HL-60 (cell line): ENCODE measurements around the gene KLK6.

ENCODE experiments used
- DNase-seq, 2 experiments: peaks; one replicate each; pipeline ENCODE4 v3.0.0-alpha.2; 2010 to 2020; ENCODE audit warnings: low read depth in 1 of 2, low spot score in 1 of 2
- H3K27ac ChIP-seq: fragments of 250-450 bp; sonication (Bioruptor Pico); replicated peaks from 2 replicates; pipeline ENCODE4 v1.5.1; 2020; ENCODE audit warnings: mild to moderate bottlenecking, moderate library complexity
- H3K27me3 ChIP-seq: fragments of 250-450 bp; sonication (Bioruptor Pico); 2 replicates; pipeline ENCODE4 v1.5.1; 2021; ENCODE audit warnings: mild to moderate bottlenecking, moderate library complexity; ENCODE audit not compliant: insufficient read depth, poor library complexity, severe bottlenecking
- H3K4me3 ChIP-seq: replicated peaks from 2 replicates; pipeline ENCODE4 v1.5.1; 2011; ENCODE audit warnings: mild to moderate bottlenecking, control low read depth, low read length; ENCODE audit not compliant: insufficient read depth
- GABPA ChIP-seq: IDR thresholded peaks from 2 replicates; pipeline ENCODE4 v1.6.1; 2012; ENCODE audit warnings: low read depth
- POLR2AphosphoS5 ChIP-seq: IDR thresholded peaks from 2 replicates; pipeline ENCODE4 v1.6.1; 2012; ENCODE audit warnings: low read depth
- REST ChIP-seq: IDR thresholded peaks from 2 replicates; pipeline ENCODE4 v1.6.1; 2012; ENCODE audit warnings: low read depth; ENCODE audit not compliant: insufficient replicate concordance
- SPI1 ChIP-seq: IDR thresholded peaks from 2 replicates; pipeline ENCODE4 v1.6.1; 2012; ENCODE audit warnings: low read depth, mild to moderate bottlenecking, borderline replicate concordance
- TF ChIP-seq, protein P1 (sequence below): IDR thresholded peaks from one replicate; pipeline ENCODE4 v1.5.1; 2011; ENCODE audit warnings: low read length, control low read depth, inconsistent platforms; ENCODE audit not compliant: insufficient read depth

The KLK6 gene

DNA sequence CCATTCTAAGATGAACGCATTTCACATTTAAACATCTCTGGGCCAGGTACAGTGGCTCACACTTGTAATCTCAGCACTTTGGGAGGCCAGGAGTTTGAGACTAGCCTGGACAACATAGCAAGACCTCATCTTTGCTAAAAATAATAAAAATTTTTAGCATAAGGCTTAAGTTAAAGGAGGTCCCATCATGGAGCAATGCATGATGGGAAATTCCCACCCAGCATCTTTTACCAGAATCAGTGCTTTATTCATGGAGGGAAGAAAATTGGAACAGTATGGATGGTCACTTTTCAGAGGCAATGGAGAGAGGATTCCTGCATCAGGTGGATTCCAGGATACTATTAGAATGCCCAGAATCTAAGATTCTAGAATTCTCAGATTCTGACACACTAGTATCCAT lies 35.9 kb upstream of the KLK6 start:
- no peak for DNase-seq
- TF ChIP-seq POLR2AphosphoS5, result no peak
- no peak for TF ChIP-seq SPI1
- no peak for TF ChIP-seq GABPA
- TF ChIP-seq, protein P1, sequence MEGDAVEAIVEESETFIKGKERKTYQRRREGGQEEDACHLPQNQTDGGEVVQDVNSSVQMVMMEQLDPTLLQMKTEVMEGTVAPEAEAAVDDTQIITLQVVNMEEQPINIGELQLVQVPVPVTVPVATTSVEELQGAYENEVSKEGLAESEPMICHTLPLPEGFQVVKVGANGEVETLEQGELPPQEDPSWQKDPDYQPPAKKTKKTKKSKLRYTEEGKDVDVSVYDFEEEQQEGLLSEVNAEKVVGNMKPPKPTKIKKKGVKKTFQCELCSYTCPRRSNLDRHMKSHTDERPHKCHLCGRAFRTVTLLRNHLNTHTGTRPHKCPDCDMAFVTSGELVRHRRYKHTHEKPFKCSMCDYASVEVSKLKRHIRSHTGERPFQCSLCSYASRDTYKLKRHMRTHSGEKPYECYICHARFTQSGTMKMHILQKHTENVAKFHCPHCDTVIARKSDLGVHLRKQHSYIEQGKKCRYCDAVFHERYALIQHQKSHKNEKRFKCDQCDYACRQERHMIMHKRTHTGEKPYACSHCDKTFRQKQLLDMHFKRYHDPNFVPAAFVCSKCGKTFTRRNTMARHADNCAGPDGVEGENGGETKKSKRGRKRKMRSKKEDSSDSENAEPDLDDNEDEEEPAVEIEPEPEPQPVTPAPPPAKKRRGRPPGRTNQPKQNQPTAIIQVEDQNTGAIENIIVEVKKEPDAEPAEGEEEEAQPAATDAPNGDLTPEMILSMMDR, result no peak
- TF ChIP-seq REST, result no peak
- H3K27me3 ChIP-seq, result peaks cover 5% of the 10 kb centered on the region

GRCh38 chr19:51003316-51003715 lies 33.9 kb upstream of the KLK6 start:
- DNase-seq, result no peak
- no peak overlapping the region for H3K4me3 ChIP-seq
- peaks cover 5% of the 10 kb centered on the region for H3K27me3 ChIP-seq
- no peak overlapping the region for H3K27ac ChIP-seq
- TF ChIP-seq SPI1 (no peak), REST (no peak), GABPA (no peak), POLR2AphosphoS5 (no peak)
- TF ChIP-seq, protein P1, result no peak

More for the DNA sequence above, 35.9 kb upstream of the KLK6 start:
- H3K4me3 ChIP-seq, result no peak overlapping the region
- H3K27ac ChIP-seq, result no peak overlapping the region

GRCh38 chr19:51002542-51003311 lies 33.3 kb upstream of the KLK6 start:
- H3K4me3 ChIP-seq, result no peak overlapping the region
- H3K27me3 ChIP-seq, result peaks cover 5% of the 10 kb centered on the region
- no peak for TF ChIP-seq REST
- no peak for TF ChIP-seq GABPA
- TF ChIP-seq, protein P1, result no peak
- no peak for TF ChIP-seq POLR2AphosphoS5
- TF ChIP-seq SPI1, result no peak
- no peak overlapping the region for H3K27ac ChIP-seq
- DNase-seq, result no peak
